GM19023 (cell line): ENCODE data around the gene RPL12.
"Not testable (repeated sequence)": the region's sequence is repeated elsewhere in the genome, so short reads cannot be mapped to it uniquely, and the experiment has no call there.

Source experiments
- ATAC-seq: cut with Tn5 transposase; IDR thresholded peaks from one replicate; pipeline ENCODE4 v1.9.1; 2021; ENCODE audit warnings: mild to moderate bottlenecking, moderate library complexity; ENCODE audit not compliant: unreplicated experiment

RPL12 gene

GRCh38 chr9:127470662-127471061 is 19.5 kb upstream of the RPL12 start:
- no peak for ATAC-seq

GRCh38 chr9:127467621-127468020 is 16.4 kb upstream of the RPL12 start:
- ATAC-seq, result no peak

- not testable (repeated sequence) for ATAC-seq
Measured at GRCh38 chr9:127466407-127466917, 15.3 kb upstream of the RPL12 start.

- ATAC-seq, result no peak
Measured at GRCh38 chr9:127463911-127464310, 12.7 kb upstream of the RPL12 start.

- ATAC-seq, result no peak
Measured at GRCh38 chr9:127463382-127463781, 12.2 kb upstream of the RPL12 start.

- ATAC-seq, result no peak
Measured at GRCh38 chr9:127458921-127459320, 7.7 kb upstream of the RPL12 start.

GRCh38 chr9:127457191-127457878 is 6.1 kb upstream of the RPL12 start:
- no peak for ATAC-seq

GRCh38 chr9:127455324-127455992 is 4.3 kb upstream of the RPL12 start:
- no peak for ATAC-seq

GRCh38 chr9:127452691-127453090 is 1.5 kb upstream of the RPL12 start:
- no peak for ATAC-seq

GRCh38 chr9:127451858-127452656 is 851 bp upstream of the RPL12 start:
- ATAC-seq, result peak; percentile 5

GRCh38 chr9:127451608-127451857 is 327 bp upstream of the RPL12 start:
- ATAC-seq, result peak; percentile 20

- no peak for ATAC-seq
Measured at GRCh38 chr9:127450243-127450760, 904 bp downstream of the RPL12 start.

- no peak for ATAC-seq
Measured at GRCh38 chr9:127449332-127449966, 1.8 kb downstream of the RPL12 start.

GRCh38 chr9:127448112-127448805 is 2.9 kb downstream of the RPL12 start:
- ATAC-seq, result no peak

GRCh38 chr9:127447416-127448111 is 3.6 kb downstream of the RPL12 start:
- ATAC-seq, result no peak

- ATAC-seq, result no peak
Measured at GRCh38 chr9:127446713-127447415, 4.3 kb downstream of the RPL12 start.

GRCh38 chr9:127445851-127446712 is 5.1 kb downstream of the RPL12 start:
- no peak for ATAC-seq
